Measurements from ENCODE around the gene SLC25A48. TPM values are rescaled to one million over a fixed set of nuclear protein-coding genes. Genes with fewer than 3 reads are reported as not detected.

Gene SLC25A48
- total RNA-seq, result 59.3 TPM

GRCh38 chr5:135834639-135835529, at the start of gene SLC25A48:
Gene SLC25A48, plus strand, starts transcription at chr5:135834663. Its CDS starts 185 bp downstream, at chr5:135834848.
- DNase-seq (ENCODE audit: low spot score), result peak; percentile 69
- intact Hi-C loops (cut with DNase I), result no loop called here
- ATAC-seq, result peak; percentile 66

- intact Hi-C loops (cut with DNase I), result no loop called here
- ATAC-seq (no peak), DNase-seq (ENCODE audit: low spot score) (no peak)
Observed at GRCh38 chr5:135800656-135801055, 33.8 kb upstream of the SLC25A48 start.

GRCh38 chr5:135810188-135810943, 24.1 kb upstream of the SLC25A48 start:
- peak; percentile 59 for ATAC-seq
- intact Hi-C loops (cut with DNase I), result no loop called here
- DNase-seq (ENCODE audit: low spot score), result no peak

GRCh38 chr5:135811007-135811406, 23.5 kb upstream of the SLC25A48 start:
- intact Hi-C loops (cut with DNase I), result no loop called here
- DNase-seq (ENCODE audit: low spot score) (no peak), ATAC-seq (no peak)

GRCh38 chr5:135813758-135814157, 20.7 kb upstream of the SLC25A48 start:
- no peak for DNase-seq (ENCODE audit: low spot score)
- intact Hi-C loops (cut with DNase I), result no loop called here
- no peak for ATAC-seq

GRCh38 chr5:135814316-135814715, 20.1 kb upstream of the SLC25A48 start:
- DNase-seq (ENCODE audit: low spot score), result no peak
- intact Hi-C loops (cut with DNase I), result no loop called here
- ATAC-seq, result no peak

- intact Hi-C loops (cut with DNase I), result no loop called here
- DNase-seq (ENCODE audit: low spot score) (no peak), ATAC-seq (no peak)
Observed at GRCh38 chr5:135814812-135815211, 19.7 kb upstream of the SLC25A48 start.

GRCh38 chr5:135821061-135821801, 13.2 kb upstream of the SLC25A48 start:
- ATAC-seq (no peak), DNase-seq (ENCODE audit: low spot score) (no peak)
- intact Hi-C loops (cut with DNase I), result loop anchor here (10.0 kb wide), 1 partner anchor 246 kb away; the partner anchor contains the start of gene CXCL14

GRCh38 chr5:135821802-135822201, 12.7 kb upstream of the SLC25A48 start:
- intact Hi-C loops (cut with DNase I), result loop anchor here (10.0 kb wide), 1 partner anchor 247 kb away; the partner anchor contains the start of gene CXCL14
- DNase-seq (ENCODE audit: low spot score), result no peak
- no peak for ATAC-seq

GRCh38 chr5:135822286-135822685, 12.2 kb upstream of the SLC25A48 start:
- DNase-seq (ENCODE audit: low spot score), result no peak
- intact Hi-C loops (cut with DNase I), result loop anchor here (10.0 kb wide), 1 partner anchor 247 kb away; the partner anchor contains the start of gene CXCL14
- ATAC-seq, result no peak

- DNase-seq (ENCODE audit: low spot score), result no peak
- intact Hi-C loops (cut with DNase I), result loop anchor here (10.0 kb wide), 1 partner anchor 248 kb away; the partner anchor contains the start of gene CXCL14
- ATAC-seq, result no peak
Observed at GRCh38 chr5:135822959-135823358, 11.5 kb upstream of the SLC25A48 start.

GRCh38 chr5:135823881-135824280, 10.6 kb upstream of the SLC25A48 start:
- no peak for DNase-seq (ENCODE audit: low spot score)
- intact Hi-C loops (cut with DNase I), result loop anchor here (10.0 kb wide), 1 partner anchor 249 kb away; the partner anchor contains the start of gene CXCL14
- ATAC-seq, result no peak

- no peak for DNase-seq (ENCODE audit: low spot score)
- intact Hi-C loops (cut with DNase I), result loop anchor here (10.0 kb wide), 1 partner anchor 250 kb away; the partner anchor contains the start of gene CXCL14
- no peak for ATAC-seq
Observed at GRCh38 chr5:135824541-135825041, 9.9 kb upstream of the SLC25A48 start.

- intact Hi-C loops (cut with DNase I), result loop anchor here (10.0 kb wide), 1 partner anchor 251 kb away; the partner anchor contains the start of gene CXCL14
- DNase-seq (ENCODE audit: low spot score), result no peak
- no peak for ATAC-seq
Observed at GRCh38 chr5:135825373-135826220, 8.9 kb upstream of the SLC25A48 start.

GRCh38 chr5:135826221-135826525, 8.3 kb upstream of the SLC25A48 start:
- intact Hi-C loops (cut with DNase I), result loop anchor here (10.0 kb wide), 1 partner anchor 251 kb away; the partner anchor contains the start of gene CXCL14
- ATAC-seq (no peak), DNase-seq (ENCODE audit: low spot score) (no peak)

- ATAC-seq, result no peak
- DNase-seq (ENCODE audit: low spot score), result no peak
- intact Hi-C loops (cut with DNase I), result loop anchor here (10.0 kb wide), 1 partner anchor 252 kb away; the partner anchor contains the start of gene CXCL14
Observed at GRCh38 chr5:135826994-135827671, 7.3 kb upstream of the SLC25A48 start.

Data from sciatic nerve (tissue), 2 donors.